Loucy (cell line): ENCODE measurements around the gene ATN1.

Experiments
- EZH2phosphoT487 ChIP-seq: fragments of 200-600 bp; IDR thresholded peaks from 2 replicates; pipeline ENCODE4 v1.6.1; 2018; ENCODE audit warnings: antibody characterized with exemption, mild to moderate bottlenecking, moderate library complexity, borderline replicate concordance
- TF ChIP-seq, protein P1 (sequence below): fragments of 200-600 bp; sonication (generic); conservative IDR thresholded peaks from 2 replicates; pipeline ENCODE4 v1.5.1; 2014; ENCODE audit warnings: mild to moderate bottlenecking, antibody characterized with exemption, low read length

DNA sequence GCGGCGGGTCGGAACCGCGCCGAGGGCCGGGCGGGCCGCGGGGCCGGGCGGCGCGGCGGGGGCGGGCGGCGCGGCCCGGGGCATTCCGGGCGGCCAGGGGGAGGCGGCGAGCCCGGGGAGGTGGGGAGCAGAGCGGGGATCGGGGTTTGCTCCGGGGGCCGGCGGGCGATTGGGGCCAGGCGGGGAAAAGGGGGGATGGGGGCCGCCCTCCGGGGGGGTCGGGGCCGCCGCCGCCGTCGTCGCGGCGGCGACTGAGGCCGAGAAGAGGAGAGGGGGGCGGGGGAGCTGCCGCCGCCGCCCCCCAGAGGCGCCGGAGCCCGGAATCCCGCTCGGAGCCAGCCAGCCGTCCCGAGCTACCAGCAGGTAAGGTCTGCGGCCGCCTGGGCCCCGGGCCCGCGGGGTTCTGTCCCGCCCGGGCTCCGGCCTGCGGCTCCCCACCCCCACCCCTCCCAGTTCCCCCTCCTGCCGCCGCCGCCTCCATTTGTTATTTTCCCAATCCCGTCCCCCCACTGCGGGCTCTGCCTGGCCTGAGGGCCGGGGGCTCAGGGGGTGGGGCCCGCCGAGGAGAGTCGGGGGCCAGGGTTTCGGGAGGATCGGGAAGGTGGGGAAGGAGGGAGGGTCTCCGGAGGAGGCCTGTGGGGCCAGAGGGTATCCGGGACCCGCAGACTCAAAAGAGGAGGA, 403 bp downstream of the ATN1 start:
- no peak for TF ChIP-seq EZH2phosphoT487
- TF ChIP-seq, protein P1, sequence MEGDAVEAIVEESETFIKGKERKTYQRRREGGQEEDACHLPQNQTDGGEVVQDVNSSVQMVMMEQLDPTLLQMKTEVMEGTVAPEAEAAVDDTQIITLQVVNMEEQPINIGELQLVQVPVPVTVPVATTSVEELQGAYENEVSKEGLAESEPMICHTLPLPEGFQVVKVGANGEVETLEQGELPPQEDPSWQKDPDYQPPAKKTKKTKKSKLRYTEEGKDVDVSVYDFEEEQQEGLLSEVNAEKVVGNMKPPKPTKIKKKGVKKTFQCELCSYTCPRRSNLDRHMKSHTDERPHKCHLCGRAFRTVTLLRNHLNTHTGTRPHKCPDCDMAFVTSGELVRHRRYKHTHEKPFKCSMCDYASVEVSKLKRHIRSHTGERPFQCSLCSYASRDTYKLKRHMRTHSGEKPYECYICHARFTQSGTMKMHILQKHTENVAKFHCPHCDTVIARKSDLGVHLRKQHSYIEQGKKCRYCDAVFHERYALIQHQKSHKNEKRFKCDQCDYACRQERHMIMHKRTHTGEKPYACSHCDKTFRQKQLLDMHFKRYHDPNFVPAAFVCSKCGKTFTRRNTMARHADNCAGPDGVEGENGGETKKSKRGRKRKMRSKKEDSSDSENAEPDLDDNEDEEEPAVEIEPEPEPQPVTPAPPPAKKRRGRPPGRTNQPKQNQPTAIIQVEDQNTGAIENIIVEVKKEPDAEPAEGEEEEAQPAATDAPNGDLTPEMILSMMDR = no peak
